ENCODE results near the gene INPP5J.
A peak's percentile ranks its signal among the peaks of the same experiment; 100 is the strongest.
"Not testable (repeated sequence)": the region's sequence is repeated elsewhere in the genome, so short reads cannot be mapped to it uniquely, and the experiment has no call there.

The INPP5J gene

DNA sequence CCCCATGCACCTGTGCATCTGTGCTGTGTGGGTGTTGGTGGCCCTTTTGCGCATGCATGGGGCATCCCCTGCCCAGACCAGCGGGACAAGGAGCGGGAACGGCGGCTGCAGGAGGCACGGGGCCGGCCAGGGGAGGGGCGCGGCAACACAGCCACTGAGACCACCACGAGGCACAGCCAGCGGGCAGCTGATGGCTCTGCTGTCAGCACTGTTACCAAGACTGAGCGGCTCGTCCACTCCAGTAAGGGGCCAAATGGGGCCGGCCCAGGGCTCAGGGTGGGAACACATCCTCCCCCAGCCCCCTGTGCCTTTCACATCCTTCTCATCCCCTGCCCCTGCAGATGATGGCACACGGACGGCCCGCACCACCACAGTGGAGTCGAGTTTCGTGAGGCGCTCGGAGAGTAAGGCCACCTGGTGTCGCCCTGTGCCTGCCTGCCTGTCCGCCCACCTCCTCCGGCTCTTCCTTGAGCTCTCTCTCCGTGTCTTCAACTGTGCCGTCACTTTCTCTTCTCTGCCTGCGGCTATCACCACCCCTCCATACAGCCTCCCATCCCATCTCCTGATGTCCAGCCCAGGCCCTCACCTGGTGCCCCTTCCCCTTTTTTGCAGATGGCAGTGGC lies 26.0 kb upstream of the INPP5J start:
- H3K4me1 ChIP-seq (ENCODE audit: control insufficient read depth, insufficient read depth, low read length, unreplicated experiment), result peaks cover 2% of the 10 kb centered on the region
- H2AFZ ChIP-seq (ENCODE audit: low read length, unreplicated experiment), result no peak overlapping the region
- no peaks in the 10 kb centered on the region for H3K27me3 ChIP-seq (ENCODE audit: insufficient read depth, low read length)
- H3K27ac ChIP-seq (ENCODE audit: low read depth, low read length), result no peak overlapping the region
- 0 out of 2 replicates have a peak, but pooled peaks cover under 1% of the 10 kb centered on the region for H3K36me3 ChIP-seq (ENCODE audit: insufficient read depth, low read length)
- no peak overlapping the region for H3K4me3 ChIP-seq (ENCODE audit: low read depth, low read length)
- H3K79me2 ChIP-seq (ENCODE audit: control insufficient read depth, insufficient read depth, low read length, unreplicated experiment), result no peaks in the 10 kb centered on the region

DNA sequence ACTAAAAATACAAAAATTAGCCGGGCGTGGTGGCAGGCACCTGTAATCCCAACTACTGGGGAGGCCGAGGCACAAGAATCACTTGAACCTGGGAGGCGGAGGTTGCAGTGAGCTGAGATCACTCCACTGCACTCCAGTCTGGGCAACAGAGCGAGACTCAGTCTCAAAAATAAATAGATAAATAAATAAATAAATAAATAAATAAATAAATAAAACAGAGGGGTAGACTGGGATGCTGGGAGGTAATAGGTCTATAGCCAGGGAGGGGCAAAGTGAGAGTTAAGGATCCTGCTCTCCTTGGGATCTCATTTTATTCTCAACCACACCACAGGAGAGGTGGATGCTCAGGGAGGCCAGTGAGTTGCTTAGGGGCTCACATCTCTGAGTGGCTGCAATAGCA lies 25.2 kb upstream of the INPP5J start:
- H3K27ac ChIP-seq (ENCODE audit: low read depth, low read length); H3K36me3 ChIP-seq (ENCODE audit: insufficient read depth, low read length); H3K4me3 ChIP-seq (ENCODE audit: low read depth, low read length); H3K79me2 ChIP-seq (ENCODE audit: control insufficient read depth, insufficient read depth, low read length, unreplicated experiment); H3K4me1 ChIP-seq (ENCODE audit: control insufficient read depth, insufficient read depth, low read length, unreplicated experiment); H2AFZ ChIP-seq (ENCODE audit: low read length, unreplicated experiment); H3K27me3 ChIP-seq (ENCODE audit: insufficient read depth, low read length): not testable (repeated sequence)

DNA sequence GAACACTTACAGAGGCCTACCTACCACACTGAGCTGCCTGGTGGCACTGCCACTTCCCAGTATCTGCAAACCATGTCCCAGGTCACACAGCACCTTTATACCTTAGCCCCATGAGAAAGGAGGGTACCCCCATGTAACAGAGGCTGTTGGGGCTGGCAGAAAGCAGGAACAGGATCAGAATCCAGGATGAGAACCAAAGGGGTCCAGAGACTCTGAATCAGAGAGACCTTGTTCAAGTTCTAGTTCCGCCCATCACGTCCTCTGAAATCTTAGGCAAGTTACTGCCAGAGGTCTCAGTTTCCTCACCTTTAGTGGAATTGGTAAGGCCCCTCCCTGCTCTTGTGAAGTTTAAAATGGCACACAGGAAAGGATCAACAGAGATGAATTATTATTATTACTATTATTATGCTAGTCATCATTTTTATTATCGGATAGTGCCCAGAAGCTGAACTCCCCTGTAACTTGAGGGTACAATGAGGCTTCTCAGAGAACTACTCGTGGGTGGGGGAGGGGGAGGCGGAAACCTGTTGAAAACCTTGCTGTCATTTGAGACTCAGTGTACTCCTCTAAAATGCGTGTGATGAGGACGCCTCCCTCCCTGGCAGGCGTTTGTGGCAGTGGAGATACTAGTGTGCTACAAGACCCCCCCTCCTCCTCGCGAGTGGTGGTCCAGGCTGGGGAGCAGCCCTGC lies 24.7 kb upstream of the INPP5J start:
- Histone ChIP-seq H3K4me3 (ENCODE audit: low read depth, low read length) (no peak overlapping the region), H3K79me2 (ENCODE audit: control insufficient read depth, insufficient read depth, low read length, unreplicated experiment) (no peaks in the 10 kb centered on the region), H3K27me3 (ENCODE audit: insufficient read depth, low read length) (no peaks in the 10 kb centered on the region), H3K27ac (ENCODE audit: low read depth, low read length) (no peak overlapping the region), H3K4me1 (ENCODE audit: control insufficient read depth, insufficient read depth, low read length, unreplicated experiment) (peaks cover 15% of the 10 kb centered on the region), H2AFZ (ENCODE audit: low read length, unreplicated experiment) (no peak overlapping the region), H3K36me3 (ENCODE audit: insufficient read depth, low read length) (0 out of 2 replicates have a peak, but pooled peaks cover 3% of the 10 kb centered on the region)

DNA sequence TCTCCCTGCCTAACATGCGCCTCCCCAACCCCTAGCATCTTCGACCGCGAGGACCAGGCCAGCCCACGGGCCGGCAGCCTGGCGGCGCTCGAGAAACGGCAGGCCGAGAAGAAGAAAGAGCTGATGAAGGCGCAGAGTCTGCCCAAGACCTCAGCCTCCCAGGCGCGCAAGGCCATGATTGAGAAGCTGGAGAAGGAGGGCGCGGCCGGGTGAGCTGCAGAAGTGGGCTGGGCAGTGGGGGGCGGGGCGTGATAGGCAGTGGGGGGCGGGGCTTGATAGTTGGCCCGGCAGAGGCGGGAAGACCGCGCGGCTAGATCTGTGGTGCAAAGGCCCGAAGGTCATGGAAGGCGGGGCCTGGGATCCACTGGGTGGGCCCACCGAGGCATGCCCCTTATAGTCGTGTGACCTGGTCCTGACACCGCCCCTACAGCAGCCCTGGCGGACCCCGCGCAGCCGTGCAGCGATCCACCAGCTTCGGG lies 24.1 kb upstream of the INPP5J start:
- Histone ChIP-seq H3K79me2 (ENCODE audit: control insufficient read depth, insufficient read depth, low read length, unreplicated experiment) (peaks cover 2% of the 10 kb centered on the region), H2AFZ (ENCODE audit: low read length, unreplicated experiment) (no peak overlapping the region), H3K4me1 (ENCODE audit: control insufficient read depth, insufficient read depth, low read length, unreplicated experiment) (peaks cover 20% of the 10 kb centered on the region), H3K4me3 (ENCODE audit: low read depth, low read length) (no peak overlapping the region), H3K27ac (ENCODE audit: low read depth, low read length) (no peak overlapping the region), H3K36me3 (ENCODE audit: insufficient read depth, low read length) (0 out of 2 replicates have a peak, but pooled peaks cover 3% of the 10 kb centered on the region), H3K27me3 (ENCODE audit: insufficient read depth, low read length) (no peaks in the 10 kb centered on the region)

DNA sequence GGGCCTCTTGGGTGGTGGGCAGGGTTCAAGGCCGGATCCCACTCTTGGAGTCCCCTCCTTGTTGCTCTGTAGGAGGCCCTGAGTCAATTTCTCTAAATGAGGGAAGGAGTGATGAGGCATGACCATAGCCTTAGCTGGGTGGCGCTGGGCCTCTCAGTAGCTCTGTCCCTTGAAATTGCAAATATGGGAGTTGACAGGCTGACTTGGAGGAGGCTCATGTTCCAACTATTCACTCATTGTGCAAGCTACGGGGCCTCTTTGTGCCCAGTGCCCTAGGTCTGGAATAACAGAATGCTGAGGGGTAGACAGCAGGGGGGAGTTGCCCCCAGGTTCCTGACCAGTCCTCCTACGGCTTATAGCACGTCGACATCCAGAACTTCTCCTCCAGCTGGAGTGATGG lies 23.4 kb upstream of the INPP5J start:
- Histone ChIP-seq H3K4me3 (ENCODE audit: low read depth, low read length) (no peak overlapping the region), H2AFZ (ENCODE audit: low read length, unreplicated experiment) (no peak overlapping the region), H3K27me3 (ENCODE audit: insufficient read depth, low read length) (no peaks in the 10 kb centered on the region), H3K27ac (ENCODE audit: low read depth, low read length) (no peak overlapping the region), H3K36me3 (ENCODE audit: insufficient read depth, low read length) (0 out of 2 replicates have a peak, but pooled peaks cover 3% of the 10 kb centered on the region), H3K79me2 (ENCODE audit: control insufficient read depth, insufficient read depth, low read length, unreplicated experiment) (peaks cover 3% of the 10 kb centered on the region), H3K4me1 (ENCODE audit: control insufficient read depth, insufficient read depth, low read length, unreplicated experiment) (peaks cover 20% of the 10 kb centered on the region)

DNA sequence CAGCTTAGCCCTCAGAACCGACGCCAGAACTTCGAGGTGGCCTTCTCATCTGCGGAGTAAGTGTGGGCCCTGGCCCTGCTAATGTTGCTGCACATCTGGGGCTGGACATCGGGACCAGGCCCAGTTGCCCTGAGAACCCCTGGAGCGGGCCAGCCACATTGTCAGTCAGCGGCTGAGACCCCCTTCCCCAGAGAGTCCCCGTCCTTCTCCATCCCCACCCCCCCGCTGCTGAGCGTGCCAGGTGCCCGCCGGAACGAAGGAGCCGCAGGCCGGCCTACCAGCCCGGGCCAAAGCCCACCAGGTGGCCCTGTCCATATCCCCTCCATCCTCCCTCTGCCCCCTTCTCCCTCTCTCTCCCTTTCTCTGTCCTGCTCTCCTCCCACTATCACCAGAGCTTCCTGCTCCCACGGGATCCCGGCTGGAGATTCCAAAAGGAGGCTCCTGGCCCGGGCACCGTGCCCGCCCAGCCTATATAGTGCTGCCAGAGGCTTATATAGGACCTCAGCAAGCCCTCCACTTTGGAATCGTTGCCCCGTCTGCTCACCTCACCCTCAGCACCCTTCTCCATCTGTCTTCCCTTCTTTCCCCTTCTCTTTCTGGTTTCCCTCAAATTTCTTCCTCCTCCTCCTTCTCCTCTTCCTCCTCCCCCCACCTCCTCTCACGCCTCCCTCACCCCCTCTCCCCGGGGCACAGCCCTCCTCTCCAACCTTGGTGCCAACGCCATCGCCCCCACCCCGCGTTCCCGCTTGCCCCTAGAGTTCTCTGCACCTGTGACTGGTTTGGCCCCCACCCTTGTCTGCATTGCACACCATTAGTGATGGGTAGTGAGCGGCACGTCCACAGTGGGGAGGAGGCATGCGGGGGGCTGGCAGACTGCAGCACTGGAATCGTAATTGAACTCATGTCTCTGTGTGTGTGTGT lies 22.7 kb upstream of the INPP5J start:
- H3K27ac ChIP-seq (ENCODE audit: low read depth, low read length), result no peak overlapping the region

DNA sequence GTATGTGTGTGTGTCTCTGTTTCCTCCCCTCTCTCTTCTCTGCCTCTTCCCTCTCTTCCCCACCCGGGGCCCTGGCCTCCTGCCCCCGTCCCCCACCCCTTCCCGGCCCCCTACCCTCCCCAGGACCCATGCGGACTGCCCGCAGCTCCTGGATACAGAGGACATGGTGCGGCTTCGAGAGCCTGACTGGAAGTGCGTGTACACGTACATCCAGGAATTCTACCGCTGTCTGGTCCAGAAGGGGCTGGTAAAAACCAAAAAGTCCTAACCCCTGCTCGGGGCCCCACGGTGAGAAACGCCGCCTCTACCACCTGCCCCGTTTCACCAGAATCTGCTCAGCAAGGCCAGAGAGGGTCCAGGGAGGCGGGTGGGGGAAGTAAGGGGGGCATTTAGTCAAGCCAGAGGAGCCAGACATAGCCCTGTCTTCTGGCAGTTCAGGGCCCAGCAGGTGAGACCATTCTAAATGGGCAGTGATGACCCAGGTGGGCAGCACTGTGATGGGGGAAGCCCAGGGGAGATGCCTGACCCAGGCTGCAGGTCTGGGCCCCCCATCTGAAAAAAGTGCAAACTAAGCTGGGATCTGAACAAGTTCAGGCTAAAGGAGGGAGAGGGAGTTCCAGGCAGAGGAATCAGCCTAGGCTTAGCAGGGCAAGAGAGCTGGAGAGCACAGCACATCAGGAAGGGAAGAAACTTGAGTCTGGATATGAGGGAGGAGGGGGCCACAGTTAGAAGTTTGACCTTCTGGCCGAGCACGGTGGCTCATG lies 21.8 kb upstream of the INPP5J start:
- H2AFZ ChIP-seq (ENCODE audit: low read length, unreplicated experiment), result no peak overlapping the region
- H3K36me3 ChIP-seq (ENCODE audit: insufficient read depth, low read length), result 0 out of 2 replicates have a peak, but pooled peaks cover 3% of the 10 kb centered on the region
- no peaks in the 10 kb centered on the region for H3K27me3 ChIP-seq (ENCODE audit: insufficient read depth, low read length)
- H3K79me2 ChIP-seq (ENCODE audit: control insufficient read depth, insufficient read depth, low read length, unreplicated experiment), result peaks cover 9% of the 10 kb centered on the region
- H3K4me1 ChIP-seq (ENCODE audit: control insufficient read depth, insufficient read depth, low read length, unreplicated experiment), result peaks cover 25% of the 10 kb centered on the region
- no peak overlapping the region for H3K4me3 ChIP-seq (ENCODE audit: low read depth, low read length)
- no peak overlapping the region for H3K27ac ChIP-seq (ENCODE audit: low read depth, low read length)

More for the DNA sequence above, 22.7 kb upstream of the INPP5J start:
- Histone ChIP-seq H3K27me3 (ENCODE audit: insufficient read depth, low read length) (no peaks in the 10 kb centered on the region), H3K79me2 (ENCODE audit: control insufficient read depth, insufficient read depth, low read length, unreplicated experiment) (peaks cover 3% of the 10 kb centered on the region), H3K4me3 (ENCODE audit: low read depth, low read length) (no peak overlapping the region), H2AFZ (ENCODE audit: low read length, unreplicated experiment) (no peak overlapping the region), H3K4me1 (ENCODE audit: control insufficient read depth, insufficient read depth, low read length, unreplicated experiment) (peaks cover 20% of the 10 kb centered on the region), H3K36me3 (ENCODE audit: insufficient read depth, low read length) (0 out of 2 replicates have a peak, but pooled peaks cover 3% of the 10 kb centered on the region)

DNA sequence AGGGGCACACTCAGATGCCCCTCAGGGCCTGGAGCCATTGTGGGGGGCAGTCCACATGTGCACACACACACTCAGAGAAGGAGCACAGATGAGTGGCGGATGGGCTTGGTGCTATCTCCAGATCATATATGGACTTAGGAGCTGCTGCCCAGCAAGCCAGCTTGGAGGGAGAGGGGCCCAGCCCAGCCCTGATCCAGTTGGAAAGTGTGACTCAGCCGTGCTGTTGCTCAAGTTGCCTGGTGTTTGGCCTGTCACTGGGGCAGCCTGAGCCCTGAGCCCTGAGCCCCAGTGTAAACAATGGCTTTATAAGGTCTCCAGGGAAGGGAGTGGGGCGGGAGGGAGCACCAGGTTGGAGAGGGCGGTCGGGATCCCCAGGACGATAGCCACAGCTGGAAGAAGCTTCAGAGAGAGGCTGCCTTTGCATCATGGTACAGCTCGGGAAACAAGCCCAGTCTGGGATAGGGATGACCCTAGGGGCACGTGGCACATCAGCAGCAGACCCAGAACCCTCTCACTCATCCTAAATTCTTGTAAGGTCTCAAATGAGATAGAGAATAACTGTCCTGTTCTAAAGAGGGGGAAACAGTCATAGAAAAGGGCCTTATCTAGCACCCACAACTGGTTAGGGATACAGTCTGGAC lies 20.2 kb upstream of the INPP5J start:
- H2AFZ ChIP-seq (ENCODE audit: low read length, unreplicated experiment), result no peak overlapping the region
- peak overlapping the region; percentile 91 for H3K27ac ChIP-seq (ENCODE audit: low read depth, low read length)
- H3K4me3 ChIP-seq (ENCODE audit: low read depth, low read length), result no peak overlapping the region
- peaks cover 10% of the 10 kb centered on the region for H3K79me2 ChIP-seq (ENCODE audit: control insufficient read depth, insufficient read depth, low read length, unreplicated experiment)
- no peaks in the 10 kb centered on the region for H3K27me3 ChIP-seq (ENCODE audit: insufficient read depth, low read length)
- H3K4me1 ChIP-seq (ENCODE audit: control insufficient read depth, insufficient read depth, low read length, unreplicated experiment), result peaks cover 28% of the 10 kb centered on the region
- H3K36me3 ChIP-seq (ENCODE audit: insufficient read depth, low read length), result 0 out of 2 replicates have a peak, but pooled peaks cover 3% of the 10 kb centered on the region

DNA sequence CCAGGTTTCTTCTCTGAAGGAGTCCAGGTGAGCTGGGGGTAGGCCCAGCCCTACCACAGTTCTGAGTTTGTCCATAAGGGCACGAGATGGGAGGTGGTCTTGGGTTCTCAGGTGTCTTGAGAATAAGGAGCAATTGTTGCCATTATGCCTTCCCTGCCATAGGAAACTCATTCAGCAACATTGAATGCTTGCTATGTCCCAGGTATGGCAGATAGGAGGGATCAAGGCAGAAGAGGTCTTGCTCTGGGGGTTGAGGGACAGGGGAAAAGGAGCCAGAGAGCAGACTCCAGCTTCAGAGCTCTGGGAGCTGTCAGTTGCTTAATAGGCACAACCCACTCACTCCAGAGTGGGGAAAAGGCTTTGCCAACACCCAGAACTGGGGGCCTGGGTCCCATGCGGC lies 19.7 kb upstream of the INPP5J start:
- H3K4me1 ChIP-seq (ENCODE audit: control insufficient read depth, insufficient read depth, low read length, unreplicated experiment), result peaks cover 30% of the 10 kb centered on the region
- no peak overlapping the region for H2AFZ ChIP-seq (ENCODE audit: low read length, unreplicated experiment)
- peaks cover 10% of the 10 kb centered on the region for H3K79me2 ChIP-seq (ENCODE audit: control insufficient read depth, insufficient read depth, low read length, unreplicated experiment)
- peak overlapping the region; percentile 91 for H3K27ac ChIP-seq (ENCODE audit: low read depth, low read length)
- no peaks in the 10 kb centered on the region for H3K27me3 ChIP-seq (ENCODE audit: insufficient read depth, low read length)
- H3K4me3 ChIP-seq (ENCODE audit: low read depth, low read length), result no peak overlapping the region
- H3K36me3 ChIP-seq (ENCODE audit: insufficient read depth, low read length), result 0 out of 2 replicates have a peak, but pooled peaks cover 3% of the 10 kb centered on the region
